Peyer's patch (tissue), 4 donors: ENCODE measurements around the gene HOXD12.
A peak's percentile ranks its signal among the peaks of the same experiment; 100 is the strongest.

Source experiments
- CTCF ChIP-seq, 6 experiments: fragments of 450-650 bp in 4 of 6; fragments of 200-600 bp in 2 of 6; sonication (generic) in 1 of 6; IDR thresholded peaks; one replicate each; pipeline ENCODE4 v1.5.1; 2017 to 2019; ENCODE audit warnings: antibody characterized with exemption in 6 of 6, mild to moderate bottlenecking in 3 of 6, moderate library complexity in 1 of 6
- POLR2A ChIP-seq, 2 donors: fragments of 450-650 bp; IDR thresholded peaks; one replicate each; pipeline ENCODE4 v1.5.1; 2017; ENCODE audit warnings: antibody characterized with exemption in 2 of 2, mild to moderate bottlenecking in 2 of 2, moderate library complexity in 2 of 2

DNA sequence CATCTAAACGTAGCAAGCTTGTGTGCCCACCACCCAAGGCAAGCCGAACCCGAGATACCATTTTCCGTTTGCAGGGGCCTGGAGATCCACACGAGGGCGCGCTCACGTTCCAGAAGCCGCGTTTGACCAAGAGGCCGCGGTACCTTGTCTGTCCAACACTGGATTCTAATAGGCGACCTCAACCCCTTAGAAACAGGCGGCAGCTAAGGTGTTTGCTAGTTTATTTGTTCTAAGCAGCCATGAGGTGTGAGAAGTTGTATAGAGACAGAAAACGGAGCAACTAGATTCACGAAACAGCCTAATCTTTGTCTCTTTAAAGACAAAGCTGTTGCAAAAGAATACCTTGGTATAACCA, 11.7 kb downstream of the HOXD12 start:
- no peak for TF ChIP-seq POLR2A (IDR thresholded peaks at IDR 0.05)
- peak in 4 of 6 experiments; percentile 39 to 56 (median 44) for TF ChIP-seq CTCF (IDR thresholded peaks at IDR 0.05)
